ENCODE data around the gene AHI1.

GRCh38 chr6:135300576-135300975 is 197.0 kb downstream of the AHI1 start:
- TF ChIP-seq EZH2 (IDR thresholded peaks at IDR 0.05; ENCODE audit: borderline replicate concordance, insufficient read depth, low read depth, low read length, poor library complexity, severe bottlenecking): no peak
- no peak for TF ChIP-seq CTCF (IDR thresholded peaks at IDR 0.05)

All from B cell (primary cell).